AG04449 (cell line): ENCODE measurements around the gene ALDH1L2.

Experiments used
- CTCF ChIA-PET: fragments of 350-600 bp; formaldehyde crosslinking; extraction: SDS; loops from one replicate; lab custom pipeline; 2021; ENCODE audit warnings: antibody characterized with exemption; lab: Yijun Ruan, JAX
- POLR2A ChIA-PET: fragments of 400-600, 350-600 bp; formaldehyde crosslinking; extraction: SDS; loops from one replicate; lab custom pipeline; 2020; ENCODE audit warnings: antibody characterized with exemption, inconsistent platforms; lab: Yijun Ruan, JAX
- DNase-seq: peaks from one replicate; pipeline ENCODE4 v3.0.0-alpha.2; 2010; ENCODE audit warnings: low read depth, low spot score
- H3K4me3 ChIP-seq: 2 replicates; pipeline ENCODE4 v1.5.1; 2011; ENCODE audit warnings: low read depth, mild to moderate bottlenecking, control low read depth, low read length
- CTCF ChIP-seq: IDR thresholded peaks from one replicate; pipeline ENCODE4 v1.5.1; 2011; ENCODE audit warnings: mild to moderate bottlenecking, moderate library complexity, low read length, control low read depth, inconsistent platforms; ENCODE audit not compliant: insufficient read depth; ENCODE audit errors: missing control alignments

Gene ALDH1L2

GRCh38 chr12:105026411-105026810, 57.8 kb downstream of the ALDH1L2 start:
- no peak overlapping the region for H3K4me3 ChIP-seq
- no peak for TF ChIP-seq CTCF
- no peak for DNase-seq
- POLR2A ChIA-PET: interaction anchor here (0.6 kb wide), 1 partner anchor 1071 kb away, joined by 3 read pairs; no protein-coding TSS in a partner anchor
- CTCF ChIA-PET: interaction anchor here (1.4 to 2.1 kb wide), 3 partner anchors 27 to 644 kb away, joined by 3 to 12 read pairs (median 4); no protein-coding TSS in a partner anchor

GRCh38 chr12:105025890-105026289, 58.4 kb downstream of the ALDH1L2 start:
- no peak overlapping the region for H3K4me3 ChIP-seq
- peak; percentile 36 for DNase-seq
- TF ChIP-seq CTCF: no peak
- POLR2A ChIA-PET: interaction anchor here (0.6 kb wide), 1 partner anchor 1071 kb away, joined by 3 read pairs; no protein-coding TSS in a partner anchor
- CTCF ChIA-PET: interaction anchor here (1.4 to 2.1 kb wide), 3 partner anchors 27 to 644 kb away, joined by 3 to 12 read pairs (median 4); no protein-coding TSS in a partner anchor

GRCh38 chr12:105024928-105025327, 59.3 kb downstream of the ALDH1L2 start:
- POLR2A ChIA-PET: no interaction called here
- TF ChIP-seq CTCF: no peak
- no peak for DNase-seq
- H3K4me3 ChIP-seq: no peak overlapping the region
- CTCF ChIA-PET: interaction anchor here (1.3 to 2.1 kb wide), 5 partner anchors 8 to 643 kb away, joined by 3 to 12 read pairs (median 4); no protein-coding TSS in a partner anchor

GRCh38 chr12:105020241-105020962, 63.9 kb downstream of the ALDH1L2 start:
- no peak for TF ChIP-seq CTCF
- no peak for DNase-seq
- CTCF ChIA-PET: interaction anchor here (1.1 kb wide), 1 partner anchor 638 kb away, joined by 5 read pairs; no protein-coding TSS in a partner anchor
- POLR2A ChIA-PET: no interaction called here
- no peak overlapping the region for H3K4me3 ChIP-seq

- ChIA-PET POLR2A (no interaction called here), CTCF (interaction anchor here (1.3 kb wide), 1 partner anchor 12 kb away, joined by 4 read pairs; no protein-coding TSS in a partner anchor)
- no peak overlapping the region for H3K4me3 ChIP-seq
- DNase-seq: no peak
- no peak for TF ChIP-seq CTCF
Measured at GRCh38 chr12:105018776-105019175, 65.5 kb downstream of the ALDH1L2 start.

- DNase-seq: no peak
- no peak overlapping the region for H3K4me3 ChIP-seq
- POLR2A ChIA-PET: no interaction called here
- TF ChIP-seq CTCF: no peak
- CTCF ChIA-PET: no interaction called here
Measured at GRCh38 chr12:105018012-105018411, 66.2 kb downstream of the ALDH1L2 start.
